Endodermal cell (in vitro differentiated cells): ENCODE measurements around the gene SENP5. TPM values are rescaled to one million over a fixed set of nuclear protein-coding genes. Genes with fewer than 3 reads are reported as not detected.

ENCODE experiments used
- DNase-seq: peaks from one replicate; pipeline ENCODE4 v3.0.0-alpha.2; 2017
- H3K27ac ChIP-seq: 2 replicates; pipeline ENCODE4 v1.5.1; 2013; ENCODE audit warnings: mild to moderate bottlenecking, low read depth, low read length, moderate library complexity
- H3K27me3 ChIP-seq: 2 replicates; pipeline ENCODE4 v1.6.1; 2013; ENCODE audit warnings: mild to moderate bottlenecking, low read length, moderate library complexity; ENCODE audit not compliant: insufficient read depth, control insufficient read depth, poor library complexity, severe bottlenecking
- H3K36me3 ChIP-seq: 2 replicates; pipeline ENCODE4 v1.7.0; 2013; ENCODE audit warnings: mild to moderate bottlenecking, low read length, moderate library complexity; ENCODE audit not compliant: control insufficient read depth, insufficient read depth
- H3K4me1 ChIP-seq: one replicate; pipeline ENCODE4 v1.7.0; 2013; ENCODE audit warnings: low read length; ENCODE audit not compliant: control insufficient read depth, insufficient read depth
- H3K4me3 ChIP-seq: 2 replicates; pipeline ENCODE4 v1.5.1; 2013; ENCODE audit warnings: mild to moderate bottlenecking, low read length, moderate library complexity
- H3K9ac ChIP-seq: 2 replicates; pipeline ENCODE4 v1.6.1; 2013; ENCODE audit warnings: mild to moderate bottlenecking, low read length, moderate library complexity; ENCODE audit not compliant: poor library complexity, severe bottlenecking; ENCODE audit errors: extremely low read depth
- H3K9me3 ChIP-seq: 2 replicates; pipeline ENCODE4 v1.6.1; 2013; ENCODE audit warnings: mild to moderate bottlenecking, low read length, moderate library complexity; ENCODE audit not compliant: control insufficient read depth
- H3K27ac Mint-ChIP-seq: 2 replicates; pipeline ENCODE4 v1.8.0; 2020; ENCODE audit warnings: mixed read lengths
- H3K27me3 Mint-ChIP-seq: 2 replicates; pipeline ENCODE4 v1.8.0; 2021; ENCODE audit warnings: mild to moderate bottlenecking, mixed read lengths; ENCODE audit not compliant: insufficient read depth
- H3K36me3 Mint-ChIP-seq: 2 replicates; pipeline ENCODE4 v1.8.0; 2020; ENCODE audit warnings: low read depth, mixed read lengths
- H3K4me1 Mint-ChIP-seq: 2 replicates; pipeline ENCODE4 v1.8.0; 2020; ENCODE audit warnings: mixed read lengths
- H3K4me3 Mint-ChIP-seq: 2 replicates; pipeline ENCODE4 v1.8.0; 2020; ENCODE audit warnings: mild to moderate bottlenecking, moderate library complexity, mixed read lengths
- H3K9me3 Mint-ChIP-seq: 2 replicates; pipeline ENCODE4 v1.8.0; 2020; ENCODE audit warnings: mild to moderate bottlenecking, mixed read lengths
- CTCF ChIP-seq: fragments of 200-600 bp; sonication (generic); conservative IDR thresholded peaks from 2 replicates; pipeline ENCODE4 v1.5.0; 2021; ENCODE audit warnings: antibody characterized with exemption, mild to moderate bottlenecking
- WGBS, 2 experiments: methylation state at CpG; one replicate each; pipeline versions ENCODE4 v1.1.5 to v1.1.7; 2013; ENCODE audit warnings: missing lambda C conversion rate in 2 of 2, mixed read lengths in 1 of 2; ENCODE audit not compliant: insufficient coverage in 1 of 2, insufficient read length in 1 of 2; 5-methylcytosine and 5-hydroxymethylcytosine counted together
- total RNA-seq, 2 donors: library from RNA; stranded (reverse); fragmentation: NEBNext Ultra II Directional in 1 of 2; extraction: Animal tissue kit (Norgen Biotek cat#: 25700) in 1 of 2; gene quantifications; 2 replicates in 1 of 2; 3 replicates in 1 of 2; pipeline ENCODE4 v1.2.1, GENCODE V29; 2021

The SENP5 gene
- total RNA-seq, 2 donors from 2014 or later: 35.2 to 44.3 TPM

DNA sequence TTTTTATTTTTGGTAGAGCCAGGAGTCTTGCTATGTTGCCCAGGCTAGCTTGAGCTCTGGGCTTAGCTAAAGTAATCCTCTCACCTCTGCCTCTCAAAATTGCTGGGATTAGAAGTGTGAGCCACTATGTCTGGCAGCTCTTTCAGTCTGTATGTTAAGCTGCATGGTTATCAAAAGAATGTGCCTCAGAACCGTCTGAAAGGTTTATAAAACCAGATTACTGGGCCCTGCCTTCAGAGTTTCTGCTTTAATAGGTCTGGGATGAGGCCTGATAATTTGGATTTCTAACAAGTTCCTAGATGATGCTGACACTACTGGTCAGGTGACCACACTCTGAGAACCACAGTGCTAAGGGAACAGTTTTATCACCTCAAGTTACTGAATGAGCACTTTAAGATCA is 34.6 kb downstream of the SENP5 start:
- no peaks in the 10 kb centered on the region for H3K27me3 ChIP-seq
- H3K4me3 Mint-ChIP-seq: no peak overlapping the region
- no peaks in the 10 kb centered on the region for H3K4me1 ChIP-seq
- peaks cover 65% of the 10 kb centered on the region for H3K36me3 Mint-ChIP-seq
- H3K27ac ChIP-seq: no peak overlapping the region
- peak overlapping the region; percentile 24 for H3K9ac ChIP-seq
- no peaks in the 10 kb centered on the region for H3K27me3 Mint-ChIP-seq
- peaks cover 14% of the 10 kb centered on the region for H3K9me3 ChIP-seq
- DNase-seq: no peak
- no peaks in the 10 kb centered on the region for H3K4me1 Mint-ChIP-seq
- H3K36me3 ChIP-seq: peaks cover 79% of the 10 kb centered on the region
- no peak for TF ChIP-seq CTCF
- WGBS, 2 experiments: 52 to 90% methylated on average over 1 of the region's 1 CpG
- H3K4me3 ChIP-seq: no peak overlapping the region
- H3K27ac Mint-ChIP-seq: no peak overlapping the region
- no peaks in the 10 kb centered on the region for H3K9me3 Mint-ChIP-seq

GRCh38 chr3:196903740-196904139 is 36.0 kb downstream of the SENP5 start:
- no peak for TF ChIP-seq CTCF
- WGBS, 2 experiments: 95 to 100% methylated on average over 2 of the region's 2 CpGs

DNA sequence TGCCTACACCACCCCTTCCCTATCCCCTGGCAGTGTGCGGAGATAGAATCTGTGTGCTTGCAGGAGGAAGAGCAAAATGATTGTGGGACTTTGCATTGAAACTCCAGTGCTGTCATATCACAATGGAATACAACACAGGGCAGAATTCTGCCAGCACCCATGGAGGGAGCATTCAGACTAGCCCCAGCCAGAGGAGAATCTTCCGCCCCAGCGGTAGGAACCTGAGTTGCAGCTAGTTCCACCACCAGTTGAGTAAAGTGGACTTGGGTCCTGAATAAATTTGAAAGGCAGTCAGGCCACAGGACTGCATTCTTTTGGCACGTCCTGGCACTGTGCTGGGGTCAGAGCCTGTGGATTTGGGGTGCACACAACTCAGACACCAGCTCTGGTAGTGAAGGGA is 47.1 kb downstream of the SENP5 start:
- 95 to 100% methylated on average over 3 to 4 of the region's 4 CpGs for WGBS, 2 experiments
- Histone ChIP-seq H3K4me3 (no peak overlapping the region), H3K9ac (no peak overlapping the region), H3K27me3 (no peaks in the 10 kb centered on the region), H3K27ac (no peak overlapping the region), H3K4me1 (no peaks in the 10 kb centered on the region), H3K36me3 (peaks cover 30% of the 10 kb centered on the region), H3K9me3 (peaks cover 20% of the 10 kb centered on the region)
- peak; percentile 80 for DNase-seq
- peaks cover 5% of the 10 kb centered on the region for H3K9me3 Mint-ChIP-seq
- peaks cover 43% of the 10 kb centered on the region for H3K36me3 Mint-ChIP-seq
- H3K27me3 Mint-ChIP-seq: no peaks in the 10 kb centered on the region
- no peak overlapping the region for H3K27ac Mint-ChIP-seq
- H3K4me3 Mint-ChIP-seq: no peak overlapping the region
- H3K4me1 Mint-ChIP-seq: no peaks in the 10 kb centered on the region
- peak; percentile 32 for TF ChIP-seq CTCF

More at GRCh38 chr3:196903740-196904139, 36.0 kb downstream of the SENP5 start:
- Mint-ChIP-seq H3K4me1 (no peaks in the 10 kb centered on the region), H3K27ac (no peak overlapping the region), H3K36me3 (peaks cover 72% of the 10 kb centered on the region), H3K4me3 (no peak overlapping the region), H3K9me3 (no peaks in the 10 kb centered on the region), H3K27me3 (no peaks in the 10 kb centered on the region)
- peaks cover 10% of the 10 kb centered on the region for H3K9me3 ChIP-seq
- H3K9ac ChIP-seq: no peak overlapping the region
- H3K4me1 ChIP-seq: no peaks in the 10 kb centered on the region
- DNase-seq: no peak
- H3K27ac ChIP-seq: no peak overlapping the region
- H3K27me3 ChIP-seq: no peaks in the 10 kb centered on the region
- peaks cover 86% of the 10 kb centered on the region for H3K36me3 ChIP-seq
- H3K4me3 ChIP-seq: no peak overlapping the region
